Activated CD4-positive, alpha-beta memory T cell treated with anti-CD3 and anti-CD28 coated beads for 36 hours (primary cell): ENCODE results near the gene FSTL3. TPM values are rescaled to one million over a fixed set of nuclear protein-coding genes. Genes with fewer than 3 reads are reported as not detected.
"Not testable (repeated sequence)": the region's sequence is repeated elsewhere in the genome, so short reads cannot be mapped to it uniquely, and the experiment has no call there.

Experiments used
- CTCF ChIA-PET: fragments of 350-600 bp; sonication (Branson Sonifier 250); formaldehyde crosslinking; loops from one replicate; lab custom pipeline; 2021; ENCODE audit warnings: antibody characterized with exemption, inconsistent platforms; lab: Charles Lee
- POLR2A ChIA-PET: fragments of 350-600 bp; sonication (Branson Sonifier 250); formaldehyde crosslinking; loops from one replicate; lab custom pipeline; 2021; ENCODE audit warnings: antibody characterized with exemption; lab: Charles Lee
- DNase-seq: peaks from one replicate; pipeline ENCODE4 v3.0.0-alpha.2; 2020
- H3K27ac Mint-ChIP-seq: one replicate; pipeline ENCODE4 v1.8.0; 2021; ENCODE audit warnings: mixed read lengths
- H3K27me3 Mint-ChIP-seq: one replicate; pipeline ENCODE4 v1.8.0; 2021; ENCODE audit warnings: mixed read lengths
- H3K36me3 Mint-ChIP-seq: one replicate; pipeline ENCODE4 v1.8.0; 2021; ENCODE audit warnings: mixed read lengths
- H3K4me1 Mint-ChIP-seq: one replicate; pipeline ENCODE4 v1.8.0; 2021; ENCODE audit warnings: low read depth, mixed read lengths
- H3K4me3 Mint-ChIP-seq: one replicate; pipeline ENCODE4 v1.8.0; 2021; ENCODE audit warnings: mild to moderate bottlenecking, mixed read lengths
- H3K9me3 Mint-ChIP-seq: one replicate; pipeline ENCODE4 v1.8.0; 2021; ENCODE audit warnings: mixed read lengths
- intact Hi-C: fragments of 100-400 bp; cut with micrococcal nuclease; formaldehyde crosslinking; loops from one replicate; pipeline ENCODE4 v1.15.1; 2023
- total RNA-seq, 2 experiments: library from RNA; stranded (reverse); gene quantifications; one replicate each; pipeline ENCODE4 v1.2.3, GENCODE V29; 2021

FSTL3 gene
- total RNA-seq, 2 experiments from 2014 or later = 5.7 to 6.0 TPM

DNA sequence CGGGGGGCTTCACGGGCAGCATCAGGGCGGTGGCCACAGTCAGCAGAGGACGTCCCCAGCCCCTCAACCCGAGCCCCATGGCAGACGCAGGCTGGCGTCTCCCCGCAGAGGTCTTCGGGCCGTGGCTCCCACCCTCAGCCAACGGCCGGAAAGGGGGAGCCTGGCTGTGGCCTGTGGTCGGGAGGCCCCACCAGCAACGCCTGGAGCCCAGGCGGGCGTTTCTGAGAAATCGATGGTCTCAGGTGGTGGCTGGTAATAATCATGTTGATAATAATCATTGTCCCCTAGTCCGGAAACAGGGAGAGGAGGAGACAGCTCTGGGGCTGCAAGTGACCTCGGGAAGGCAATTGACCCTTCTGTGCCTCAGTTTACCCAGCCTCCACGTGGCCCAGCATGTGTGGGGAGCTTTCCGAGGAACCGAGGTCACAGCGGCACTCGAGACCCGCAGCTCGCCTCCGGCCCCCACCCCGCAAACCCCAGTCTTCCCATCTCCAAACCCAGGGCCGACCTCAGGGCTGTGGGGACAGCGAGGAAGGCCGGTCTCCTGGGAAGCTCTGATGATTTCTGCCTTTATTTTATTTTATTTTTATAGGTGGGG is 19.3 kb downstream of the FSTL3 start, which contains the start of gene PRSS57:
TSS of gene PRSS57 (minus strand) at position 101 of the 598 bp plus-strand sequence. CDS start at position 79, 22 bp downstream.
- no peak within 1 kb of the TSS for H3K27ac Mint-ChIP-seq
- CTCF ChIA-PET = no interaction called here
- peaks cover 20% of the 10 kb centered on the region for H3K27me3 Mint-ChIP-seq
- no peak for DNase-seq
- no peaks in the 10 kb centered on the region for H3K36me3 Mint-ChIP-seq
- POLR2A ChIA-PET = no interaction called here
- H3K4me3 Mint-ChIP-seq = no peak within 1 kb of the TSS
- intact Hi-C loops = no loop called here
- no peaks in the 10 kb centered on the region for H3K9me3 Mint-ChIP-seq
- H3K4me1 Mint-ChIP-seq = peaks cover 4% of the 10 kb centered on the region

DNA sequence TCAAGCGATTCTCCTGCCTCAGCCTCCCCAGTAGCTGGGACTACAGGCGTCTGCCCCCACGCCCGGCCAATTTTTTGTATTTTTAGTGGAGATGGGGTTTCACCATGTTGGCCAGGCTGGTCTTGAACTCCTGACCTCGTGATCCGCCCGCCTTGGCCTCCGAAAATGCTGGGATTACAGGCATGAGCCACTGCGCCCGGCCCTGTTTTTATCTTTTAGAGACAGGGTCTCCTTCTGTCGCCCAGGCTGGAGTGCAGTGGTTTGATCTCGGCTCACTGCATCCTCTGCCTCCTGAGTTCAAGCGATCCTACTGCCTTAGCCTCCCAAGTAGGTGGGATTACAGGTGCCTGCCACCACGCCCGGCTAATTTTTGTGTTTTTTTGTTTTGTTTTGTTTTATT is 22.3 kb downstream of the FSTL3 start:
- H3K9me3 Mint-ChIP-seq, CTCF ChIA-PET, intact Hi-C loops, H3K4me3 Mint-ChIP-seq, POLR2A ChIA-PET, DNase-seq, H3K36me3 Mint-ChIP-seq, H3K4me1 Mint-ChIP-seq, H3K27ac Mint-ChIP-seq: not testable (repeated sequence)
- H3K27me3 Mint-ChIP-seq = peaks cover 20% of the 10 kb centered on the region

DNA sequence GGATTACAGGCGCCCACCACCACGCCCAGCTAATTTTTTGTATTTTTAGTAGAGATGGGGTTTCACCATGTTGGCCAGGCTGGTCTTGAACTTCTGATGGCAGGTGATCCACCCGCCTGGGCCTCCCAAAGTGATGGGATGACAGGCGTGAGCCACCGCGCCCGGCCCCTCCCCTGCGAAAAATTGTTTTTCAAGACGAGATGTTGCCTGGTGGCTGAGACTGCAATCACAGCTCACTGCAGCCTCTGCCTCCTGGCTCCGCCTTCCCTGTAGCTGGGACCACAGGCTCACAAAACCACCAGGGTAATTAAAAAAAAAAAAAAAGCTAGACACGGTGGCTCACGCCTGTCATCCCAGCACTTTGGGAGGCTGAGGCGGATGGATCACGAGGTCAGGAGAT is 23.7 kb downstream of the FSTL3 start:
- H3K27ac Mint-ChIP-seq, H3K4me3 Mint-ChIP-seq, DNase-seq, H3K36me3 Mint-ChIP-seq, H3K4me1 Mint-ChIP-seq, H3K9me3 Mint-ChIP-seq, CTCF ChIA-PET, intact Hi-C loops: not testable (repeated sequence)
- POLR2A ChIA-PET = interaction anchor here (0.6 to 0.7 kb wide), 2 partner anchors 22 to 295 kb away, joined by 3 to 4 read pairs; no protein-coding TSS in a partner anchor
- H3K27me3 Mint-ChIP-seq = peaks cover 14% of the 10 kb centered on the region

GRCh38 chr19:702847-703246 is 26.7 kb downstream of the FSTL3 start:
- CTCF ChIA-PET = interaction anchor here (0.6 kb wide), 1 partner anchor 30 kb away, joined by 4 read pairs; no protein-coding TSS in a partner anchor
- H3K27me3 Mint-ChIP-seq, DNase-seq, intact Hi-C loops, H3K4me3 Mint-ChIP-seq, H3K4me1 Mint-ChIP-seq, H3K9me3 Mint-ChIP-seq, H3K36me3 Mint-ChIP-seq, H3K27ac Mint-ChIP-seq: not testable (repeated sequence)
- POLR2A ChIA-PET = interaction anchor here (1.0 kb wide), 1 partner anchor 362 kb away, joined by 3 read pairs; no protein-coding TSS in a partner anchor

- peaks cover 7% of the 10 kb centered on the region for H3K27me3 Mint-ChIP-seq
- ChIA-PET POLR2A (interaction anchor here (1.0 kb wide), 1 partner anchor 362 kb away, joined by 3 read pairs; no protein-coding TSS in a partner anchor), CTCF (interaction anchor here (0.6 kb wide), 1 partner anchor 31 kb away, joined by 4 read pairs; no protein-coding TSS in a partner anchor)
- peaks cover 8% of the 10 kb centered on the region for H3K4me1 Mint-ChIP-seq
- H3K9me3 Mint-ChIP-seq = no peaks in the 10 kb centered on the region
- DNase-seq = no peak
- peak overlapping the region; percentile 16 for H3K4me3 Mint-ChIP-seq
- H3K36me3 Mint-ChIP-seq = no peaks in the 10 kb centered on the region
- H3K27ac Mint-ChIP-seq = no peak overlapping the region
- intact Hi-C loops = no loop called here
Measured at GRCh38 chr19:703329-703650, 27.1 kb downstream of the FSTL3 start.

DNA sequence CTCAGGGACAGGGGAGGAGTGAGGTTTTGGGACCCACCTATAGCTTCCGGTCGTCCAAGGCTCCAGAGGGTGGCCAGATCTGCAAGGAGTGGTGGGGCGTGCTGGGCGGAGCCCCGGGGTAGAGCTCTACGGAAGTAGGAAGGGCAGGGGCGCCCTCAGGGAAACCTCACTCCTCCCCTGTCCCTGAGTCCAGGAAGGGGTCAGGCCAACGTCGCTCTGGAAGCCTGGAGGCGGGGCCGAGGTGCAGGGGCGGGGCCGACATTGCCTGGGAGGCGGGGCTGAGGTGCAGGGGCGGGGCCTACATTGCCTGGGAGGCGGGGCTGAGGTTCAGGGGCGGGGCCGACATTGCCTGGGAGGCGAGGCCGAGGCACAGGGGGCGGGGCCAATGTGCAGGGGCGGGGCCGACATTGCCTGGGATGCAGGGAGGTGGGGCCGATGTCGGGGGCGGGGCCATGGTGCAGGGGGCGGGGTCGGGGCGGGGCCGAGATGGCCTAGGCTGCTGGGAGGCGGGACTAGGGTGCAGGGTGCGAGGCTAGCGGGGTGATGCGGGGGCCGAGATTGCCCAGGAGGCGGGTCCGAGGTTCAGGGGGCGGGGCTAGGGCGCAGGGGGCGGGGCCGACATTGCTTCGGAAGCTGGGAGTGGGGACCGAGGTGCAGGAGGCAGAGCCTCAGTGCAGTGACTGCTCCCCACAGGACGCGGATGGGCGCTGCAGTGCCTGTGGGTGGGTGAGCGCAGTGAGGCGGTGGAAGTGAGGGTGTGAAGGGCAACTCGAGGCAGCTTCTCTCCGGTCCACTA is 27.7 kb downstream of the FSTL3 start:
- POLR2A ChIA-PET = interaction anchor here (1.0 kb wide), 1 partner anchor 361 kb away, joined by 3 read pairs; no protein-coding TSS in a partner anchor

DNA sequence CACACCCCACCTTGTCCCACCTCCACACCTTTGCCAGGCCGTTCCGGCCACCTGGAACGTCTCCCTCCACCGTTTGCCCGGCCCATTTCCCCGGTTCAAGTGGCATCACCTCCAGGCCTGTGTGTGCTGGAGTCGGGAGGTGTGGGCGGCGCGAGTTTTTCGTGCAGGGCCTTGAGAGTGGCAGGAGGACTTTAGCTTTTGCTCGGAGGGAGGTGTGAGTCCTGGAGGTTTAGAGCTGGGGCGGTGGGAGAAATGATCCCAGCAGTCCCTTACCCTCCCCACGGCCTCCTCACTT is 28.2 kb downstream of the FSTL3 start:
- Mint-ChIP-seq H3K27ac (no peak overlapping the region), H3K9me3 (no peaks in the 10 kb centered on the region), H3K4me3 (no peak overlapping the region), H3K4me1 (peaks cover 8% of the 10 kb centered on the region), H3K36me3 (no peaks in the 10 kb centered on the region), H3K27me3 (peaks cover 7% of the 10 kb centered on the region)
- CTCF ChIA-PET = no interaction called here
- no peak for DNase-seq
- intact Hi-C loops = no loop called here
- POLR2A ChIA-PET = no interaction called here

More for the DNA sequence above, 27.7 kb downstream of the FSTL3 start:
- intact Hi-C loops = no loop called here
- Mint-ChIP-seq H3K4me1 (peaks cover 8% of the 10 kb centered on the region), H3K36me3 (no peaks in the 10 kb centered on the region), H3K4me3 (no peak overlapping the region), H3K27me3 (peaks cover 7% of the 10 kb centered on the region), H3K9me3 (no peaks in the 10 kb centered on the region), H3K27ac (no peak overlapping the region)
- DNase-seq = peak; percentile 78
- CTCF ChIA-PET = no interaction called here

- Mint-ChIP-seq H3K27me3 (peaks cover 18% of the 10 kb centered on the region), H3K4me1 (peaks cover 5% of the 10 kb centered on the region), H3K9me3 (no peaks in the 10 kb centered on the region), H3K27ac (no peak within 1 kb of the TSS), H3K36me3 (no peaks in the 10 kb centered on the region), H3K4me3 (no peak within 1 kb of the TSS)
- ChIA-PET CTCF (interaction anchor here (1.0 to 1.5 kb wide), 2 partner anchors 28 to 29 kb away, joined by 3 to 4 read pairs; no protein-coding TSS in a partner anchor), POLR2A (no interaction called here)
- intact Hi-C loops = no loop called here
- DNase-seq = no peak
Measured at GRCh38 chr19:708154-709143, 32.3 kb downstream of the FSTL3 start, which contains the start of gene PALM. Gene PALM (plus strand): TSS chr19:708935. CDS start chr19:709147, 212 bp downstream.

DNA sequence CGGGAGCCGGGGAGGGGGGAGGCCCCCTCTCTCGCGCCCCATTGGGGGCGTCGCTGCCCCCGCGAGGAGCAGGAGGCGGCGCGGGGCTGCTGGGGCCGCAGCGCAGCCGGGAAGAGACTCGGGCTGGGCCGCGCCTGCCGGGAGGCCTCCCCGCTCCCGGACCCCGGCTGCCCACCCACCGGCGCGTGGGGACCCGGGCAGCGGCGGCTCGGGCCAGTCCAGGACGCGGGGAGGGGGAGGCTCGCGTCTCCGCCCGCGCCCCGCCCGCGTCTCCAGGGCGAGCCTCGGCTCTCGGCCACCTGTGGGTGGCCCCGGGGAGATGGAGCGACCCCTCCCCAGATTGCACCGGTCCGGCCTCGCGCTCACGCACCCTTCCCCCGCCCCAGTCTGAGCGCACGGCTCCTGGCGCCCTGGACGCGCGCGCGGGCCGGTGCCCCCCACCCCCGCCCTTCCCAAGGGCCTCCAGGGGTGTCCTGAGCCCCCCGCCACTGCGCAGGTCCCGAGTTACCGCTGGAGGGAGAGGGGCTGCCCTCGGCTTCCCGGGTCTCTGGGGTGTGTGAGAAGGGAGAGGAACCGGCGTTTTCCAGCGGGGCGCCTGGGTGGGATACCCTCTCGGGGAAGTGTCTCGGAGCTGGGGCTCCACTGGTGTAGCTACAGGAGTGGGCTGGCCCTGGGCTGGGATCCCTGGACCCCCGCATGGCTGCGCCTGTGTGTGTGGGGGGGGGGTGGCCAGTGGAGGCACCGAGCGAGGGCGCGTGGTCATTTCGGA is 33.2 kb downstream of the FSTL3 start:
- DNase-seq = no peak
- H3K36me3 Mint-ChIP-seq = no peaks in the 10 kb centered on the region
- H3K27ac Mint-ChIP-seq = no peak overlapping the region
- no peaks in the 10 kb centered on the region for H3K9me3 Mint-ChIP-seq
- intact Hi-C loops = no loop called here
- peaks cover 18% of the 10 kb centered on the region for H3K27me3 Mint-ChIP-seq
- ChIA-PET CTCF (no interaction called here), POLR2A (no interaction called here)
- peaks cover 3% of the 10 kb centered on the region for H3K4me1 Mint-ChIP-seq
- no peak overlapping the region for H3K4me3 Mint-ChIP-seq

DNA sequence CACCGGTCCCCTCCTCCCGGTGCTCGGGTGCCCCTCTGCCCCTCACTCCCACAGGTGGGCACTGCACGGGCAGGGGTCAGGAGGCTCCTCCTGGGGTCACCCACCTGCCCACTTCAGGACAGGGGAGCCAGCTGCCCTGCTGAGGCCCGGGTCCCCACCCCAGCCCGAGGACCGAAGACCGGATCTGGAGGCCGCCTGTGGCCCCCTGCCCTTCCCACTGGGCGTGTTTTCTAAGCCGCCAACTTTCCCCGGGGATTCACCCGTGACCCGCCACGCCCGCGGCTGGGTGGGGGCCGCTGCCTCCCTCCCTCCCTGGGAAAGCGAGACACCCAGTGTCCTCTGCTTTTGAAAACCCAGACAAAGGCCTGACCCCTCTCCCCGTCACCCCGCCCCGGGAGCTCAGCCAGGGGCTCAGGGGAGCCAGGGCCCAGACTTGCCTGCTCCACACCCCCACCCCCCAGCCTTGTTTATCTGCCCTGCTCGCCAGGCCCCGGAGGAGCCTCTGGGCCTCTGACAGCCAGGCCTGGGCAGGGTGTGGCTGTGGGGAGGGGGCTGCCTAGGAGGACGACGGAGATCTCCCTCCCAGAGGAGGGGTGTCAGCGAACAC is 33.9 kb downstream of the FSTL3 start:
- peaks cover 3% of the 10 kb centered on the region for H3K4me1 Mint-ChIP-seq
- no peak overlapping the region for H3K27ac Mint-ChIP-seq
- intact Hi-C loops = no loop called here
- H3K9me3 Mint-ChIP-seq = no peaks in the 10 kb centered on the region
- no peak overlapping the region for H3K4me3 Mint-ChIP-seq
- no peaks in the 10 kb centered on the region for H3K36me3 Mint-ChIP-seq
- ChIA-PET POLR2A (no interaction called here), CTCF (no interaction called here)
- DNase-seq = no peak
- H3K27me3 Mint-ChIP-seq = peaks cover 18% of the 10 kb centered on the region

- Mint-ChIP-seq H3K36me3 (peaks cover 1% of the 10 kb centered on the region), H3K4me3 (no peak overlapping the region), H3K4me1 (no peaks in the 10 kb centered on the region), H3K9me3 (peaks cover 7% of the 10 kb centered on the region), H3K27me3 (peaks cover 25% of the 10 kb centered on the region), H3K27ac (no peak overlapping the region)
- CTCF ChIA-PET = interaction anchor here (0.7 kb wide), 1 partner anchor 122 kb away, joined by 3 read pairs; no protein-coding TSS in a partner anchor
- intact Hi-C loops = no loop called here
- no peak for DNase-seq
- POLR2A ChIA-PET = no interaction called here
Measured at GRCh38 chr19:710767-711166, 34.6 kb downstream of the FSTL3 start.
